Erythroblast (primary cell): ENCODE measurements around the gene PTPRD.

Experiments used
- GATA1 ChIP-seq: IDR thresholded peaks from 2 replicates; pipeline ENCODE4 v1.6.1; 2011; ENCODE audit warnings: low read depth, mild to moderate bottlenecking, control low read depth, low read length, moderate library complexity
- POLR2A ChIP-seq: IDR thresholded peaks from 2 replicates; pipeline ENCODE4 v1.6.1; 2011; ENCODE audit warnings: mild to moderate bottlenecking, low read length

DNA sequence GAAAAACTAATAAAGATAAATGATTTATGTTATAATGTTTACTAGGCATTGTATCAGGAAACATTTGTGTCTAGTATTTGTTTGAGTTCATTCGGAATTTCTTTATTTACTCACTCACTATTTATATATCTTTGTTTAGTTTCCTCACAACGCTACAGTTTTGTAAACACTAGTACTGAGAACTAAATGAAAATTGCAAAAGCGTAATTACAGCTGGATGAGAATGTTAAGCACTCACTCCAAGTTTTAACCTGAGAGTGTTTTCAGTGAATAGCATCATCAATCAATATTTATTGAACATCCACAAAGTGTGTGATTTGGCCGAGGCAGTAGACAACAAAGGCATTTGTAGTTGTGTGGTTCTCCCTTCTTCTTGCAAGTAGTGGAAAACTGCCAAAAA lies 1843.6 kb downstream of the PTPRD start:
- TF ChIP-seq POLR2A = no peak
- no peak for TF ChIP-seq GATA1
